ENCODE results near the gene VMAC.

VMAC gene

DNA sequence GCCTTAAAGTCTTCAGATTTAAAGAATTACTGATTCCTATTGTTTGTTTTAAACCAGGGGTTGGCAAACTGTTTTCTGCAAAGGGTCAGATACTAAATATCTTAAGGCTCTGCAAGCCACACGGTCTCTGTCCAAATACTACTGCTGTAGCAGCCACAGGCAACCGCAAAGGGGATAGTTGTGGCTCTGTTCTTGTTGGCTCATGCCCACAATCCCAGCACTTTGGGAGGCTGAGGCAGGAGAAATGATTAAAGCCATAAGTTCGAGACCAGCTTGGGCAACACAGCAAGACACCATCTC, 50.9 kb downstream of the VMAC start:
- FAIRE-seq, result no peak

DNA sequence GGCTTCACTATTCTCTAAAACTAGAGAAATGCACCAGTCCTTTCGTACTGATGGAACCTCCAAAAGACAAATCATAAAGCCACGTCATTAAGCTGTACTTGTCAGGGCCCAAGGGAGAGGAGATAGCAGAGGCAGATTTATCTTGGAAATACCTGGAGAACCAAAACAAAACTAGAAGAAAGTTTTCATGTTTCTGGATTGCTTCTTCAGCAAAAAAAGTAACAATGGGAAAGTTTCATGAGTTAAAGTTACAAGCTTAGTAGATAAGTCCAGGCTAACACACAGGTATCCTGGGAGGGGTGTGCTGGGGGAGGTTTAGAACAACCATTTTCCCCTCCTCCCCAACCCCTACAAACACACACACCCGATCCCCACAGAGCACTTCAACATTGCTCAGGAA, 51.7 kb downstream of the VMAC start:
- FAIRE-seq, result no peak

- FAIRE-seq, result no peak
These were observed 52.1 kb downstream of the VMAC start for GRCh38 chr19:5956728-5957127.

DNA sequence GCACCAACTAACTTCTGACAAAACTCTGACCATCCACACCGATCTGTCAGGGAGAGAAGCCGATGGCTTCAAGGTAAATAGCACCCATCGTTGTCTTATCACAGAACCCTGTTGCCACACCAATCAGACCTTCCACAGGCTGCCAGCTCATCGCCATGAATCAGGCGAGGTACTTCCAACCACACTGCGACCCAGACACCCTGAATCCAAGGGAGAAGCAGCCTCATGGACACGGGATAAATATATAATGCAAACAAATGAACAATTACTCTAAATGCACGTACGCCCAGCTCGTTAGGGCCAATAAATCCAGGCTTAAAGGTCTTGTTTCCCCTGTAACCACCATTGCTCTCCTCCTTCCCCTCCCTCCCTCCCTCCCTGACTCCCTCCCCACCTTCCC, 52.5 kb downstream of the VMAC start:
- FAIRE-seq, result no peak

DNA sequence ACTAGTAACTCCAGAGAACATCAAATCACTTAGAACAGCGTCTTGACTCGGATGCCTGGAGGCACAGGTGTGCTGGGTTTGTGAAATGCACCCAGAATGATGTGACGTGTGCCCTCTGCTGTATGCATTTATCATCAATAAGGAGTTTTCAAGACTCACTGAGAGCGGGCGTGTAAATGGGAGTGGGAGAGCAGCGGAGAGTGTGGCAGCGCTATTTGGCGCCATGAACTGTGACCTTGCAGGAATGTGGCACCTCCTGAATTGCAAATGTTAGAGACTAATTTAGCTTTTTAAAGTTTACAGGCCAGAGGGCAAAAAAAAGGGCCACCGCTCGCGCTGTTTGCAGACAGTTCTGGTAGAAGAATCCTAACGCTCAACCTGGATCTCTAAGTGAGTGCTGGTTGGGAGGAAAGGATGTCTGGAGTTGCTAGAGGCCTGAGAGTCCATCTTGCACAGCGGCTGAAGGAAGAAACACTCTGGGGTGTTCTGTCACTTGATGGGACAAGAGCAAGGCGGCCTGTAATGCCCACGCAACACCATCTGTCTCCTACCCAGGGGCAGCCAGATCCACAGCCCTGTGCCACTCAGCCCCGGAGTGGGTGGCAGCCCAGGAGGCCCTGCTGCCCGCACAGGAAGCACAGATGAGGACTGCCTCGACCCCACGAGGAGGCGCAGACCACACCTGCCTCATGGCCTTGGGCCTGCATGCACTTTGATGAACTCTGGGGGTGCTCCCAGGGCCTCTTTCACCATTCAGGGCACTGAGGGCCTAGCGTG, 53.6 kb downstream of the VMAC start:
- no peak for FAIRE-seq

- no peak for FAIRE-seq
These were observed 54.1 kb downstream of the VMAC start for GRCh38 chr19:5958851-5959122.

DNA sequence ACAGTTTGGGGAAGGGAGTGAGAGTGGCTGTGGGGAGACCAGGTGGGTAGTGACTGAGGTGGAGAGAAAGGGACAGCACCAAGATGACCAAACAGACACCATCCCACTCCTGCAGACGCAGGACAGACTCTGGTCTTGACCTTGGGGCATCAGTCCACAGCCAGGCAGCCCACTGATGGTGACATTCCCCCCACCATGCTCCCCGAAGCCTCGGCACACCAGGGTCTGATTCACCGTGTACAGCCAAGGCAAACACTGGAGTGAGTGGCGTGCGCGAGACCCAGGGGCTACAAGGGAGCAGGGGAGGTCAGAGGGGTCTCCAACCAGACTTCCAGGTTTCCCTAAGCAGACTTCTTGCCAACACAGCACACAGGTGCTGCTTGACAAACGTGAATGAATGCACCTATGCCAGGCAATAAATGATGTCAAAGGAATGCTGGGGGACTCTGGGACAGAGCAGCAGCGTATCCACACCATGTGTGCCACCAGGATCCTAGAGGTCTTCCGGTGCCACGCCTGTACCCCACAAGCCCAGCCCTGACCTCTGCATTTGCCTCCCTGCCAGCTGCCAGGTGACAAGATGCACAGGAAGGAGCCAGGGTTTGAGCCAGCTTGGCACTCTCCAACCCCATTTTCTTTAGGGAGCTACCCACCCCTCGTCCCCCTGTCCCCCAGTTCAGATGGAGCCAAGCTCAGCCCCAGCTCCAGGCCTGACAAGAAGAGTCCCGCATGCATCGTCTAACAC, 54.8 kb downstream of the VMAC start:
- FAIRE-seq, result no peak
